ENCODE data around the gene TGFB1I1.
"Not testable (repeated sequence)": the region's sequence is repeated elsewhere in the genome, so short reads cannot be mapped to it uniquely, and the experiment has no call there.

The TGFB1I1 gene

GRCh38 chr16:31489298-31489564 is 17.3 kb downstream of the TGFB1I1 start:
- DNase-seq = no peak

GRCh38 chr16:31489616-31490584 is 17.9 kb downstream of the TGFB1I1 start:
- DNase-seq = no peak

DNA sequence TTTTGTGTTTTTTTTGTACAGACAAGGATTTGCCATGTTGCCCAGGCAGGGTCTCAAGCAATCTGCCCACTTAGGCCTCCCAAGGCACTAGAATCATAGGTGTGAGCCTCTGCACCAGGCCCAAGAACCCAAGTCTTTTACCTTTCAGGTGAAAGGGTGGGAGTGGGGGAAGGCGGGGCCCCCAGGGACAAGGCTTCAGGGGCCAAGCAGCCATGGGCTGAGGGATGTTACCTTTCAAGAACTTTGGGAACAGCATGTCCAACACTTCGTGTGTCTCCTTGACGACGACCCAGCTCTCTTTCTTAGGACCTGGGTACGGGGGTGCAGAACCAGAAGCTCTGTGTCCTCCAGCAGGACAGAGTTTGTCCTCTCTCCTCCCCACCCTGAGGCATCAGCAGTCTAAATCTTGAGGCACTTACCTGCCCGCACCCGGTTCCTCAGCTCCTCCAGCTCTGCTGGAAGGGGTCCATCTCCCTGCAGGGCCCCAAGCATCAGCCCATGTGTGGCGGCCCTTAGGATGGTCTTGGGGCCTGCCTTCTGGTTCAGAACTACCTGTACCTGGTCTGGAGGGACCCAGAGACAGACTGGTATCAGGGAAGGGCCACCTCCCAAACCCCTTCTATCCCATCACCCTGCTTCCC is 19.9 kb downstream of the TGFB1I1 start:
- DNase-seq = no peak

- DNase-seq = no peak
These were observed 21.7 kb downstream of the TGFB1I1 start for GRCh38 chr16:31493506-31494125.

DNA sequence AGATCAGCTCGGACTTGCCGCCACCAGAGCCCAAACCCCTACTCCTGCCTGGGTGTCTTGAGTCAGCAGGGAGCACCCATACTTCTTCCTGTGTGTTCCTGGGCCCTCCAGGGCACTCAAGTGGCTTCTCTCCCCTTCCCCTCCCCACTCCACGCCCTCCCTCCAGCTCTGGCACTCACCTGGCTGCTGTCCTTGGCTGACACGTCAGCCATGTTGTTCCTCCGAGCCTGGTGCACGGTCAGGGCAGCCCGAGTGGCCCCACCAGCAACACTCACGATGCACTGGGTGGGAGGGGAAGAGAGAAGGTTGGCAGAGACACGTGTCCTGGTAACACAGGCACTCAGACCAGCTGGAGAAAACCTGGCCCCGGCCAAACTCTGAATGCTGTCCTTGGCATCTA is 24.7 kb downstream of the TGFB1I1 start:
- no peak for DNase-seq

DNA sequence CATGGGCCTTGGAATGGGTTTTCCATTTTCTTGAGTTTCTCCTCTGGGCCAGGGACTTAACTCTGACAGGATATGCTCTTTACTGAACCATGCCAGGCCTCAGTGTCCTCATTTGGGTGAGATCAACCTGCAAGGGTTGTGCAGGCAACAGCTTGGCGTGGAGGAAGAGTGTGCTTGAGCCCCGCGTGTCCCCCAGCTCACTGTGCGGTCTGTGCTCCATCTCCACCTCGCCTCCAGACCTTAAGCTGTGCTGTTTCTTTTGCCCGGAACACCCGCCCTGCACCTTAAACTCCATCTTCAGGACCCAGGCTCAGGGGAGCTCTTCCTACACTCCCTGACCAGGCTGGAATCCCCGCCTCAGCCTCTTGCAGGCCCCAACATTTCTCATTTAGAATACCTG is 26.5 kb downstream of the TGFB1I1 start:
- DNase-seq = no peak

- no peak for DNase-seq
These were observed 28.0 kb downstream of the TGFB1I1 start for GRCh38 chr16:31499928-31500327.

GRCh38 chr16:31501226-31501965 is 29.4 kb downstream of the TGFB1I1 start:
- DNase-seq = no peak

DNA sequence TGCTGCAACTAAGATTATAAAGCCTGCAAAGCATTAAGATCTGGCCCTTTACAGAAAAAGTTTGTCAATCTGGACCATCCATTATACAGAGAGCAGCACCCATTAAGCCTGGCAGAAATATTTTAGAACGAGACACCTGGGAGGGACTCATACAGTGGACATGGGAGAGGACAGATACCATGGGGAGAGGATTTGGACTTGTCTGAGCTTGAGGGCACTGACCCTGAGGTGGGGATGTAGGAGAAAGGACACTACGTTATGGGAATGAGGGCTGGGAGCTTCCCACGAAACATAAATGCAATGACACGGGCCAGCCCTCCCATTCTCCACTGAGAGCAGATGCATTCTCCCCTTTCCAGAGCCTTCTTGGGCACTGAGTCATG is 30.0 kb downstream of the TGFB1I1 start:
- DNase-seq = no peak

DNA sequence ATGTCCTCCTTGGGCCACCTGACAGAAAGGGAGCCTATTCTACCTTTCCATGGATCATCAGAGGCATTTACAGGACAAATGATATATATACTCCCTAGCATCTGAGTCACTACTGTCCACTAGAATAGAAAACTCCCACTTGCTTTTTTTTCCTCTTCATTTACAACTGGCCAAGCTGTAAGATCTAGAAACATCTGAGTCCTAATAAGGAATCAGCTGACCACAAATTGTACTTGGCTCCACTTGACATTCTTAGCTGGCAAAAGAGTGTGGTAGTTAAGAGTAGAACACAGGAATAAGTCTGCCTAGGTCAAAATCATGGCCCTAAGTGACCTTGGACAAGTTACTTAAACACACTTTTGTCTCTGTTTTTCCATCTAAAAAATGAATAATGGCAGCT is 31.0 kb downstream of the TGFB1I1 start:
- DNase-seq = no peak

DNA sequence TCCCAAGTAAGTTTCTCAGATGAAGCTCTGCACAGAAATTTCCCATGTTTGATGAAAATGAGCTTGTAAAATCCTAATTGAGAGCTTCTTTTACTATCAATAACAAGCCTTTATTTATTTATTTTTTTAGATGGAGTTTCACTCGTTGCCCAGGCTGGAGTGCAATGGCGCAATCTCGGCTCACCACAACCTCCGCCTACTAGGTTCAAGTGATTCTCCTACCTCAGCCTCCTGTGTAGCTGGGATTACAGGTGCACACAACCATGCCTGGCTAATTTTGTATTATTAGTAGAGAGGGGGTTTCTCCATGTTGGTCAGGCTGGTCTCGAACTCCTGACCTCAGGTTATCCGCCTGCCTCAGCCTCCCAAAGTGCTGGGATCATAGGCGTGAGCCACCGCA is 31.6 kb downstream of the TGFB1I1 start:
- DNase-seq = not testable (repeated sequence)

- no peak for DNase-seq
These were observed 32.2 kb downstream of the TGFB1I1 start for GRCh38 chr16:31504159-31504558.

DNA sequence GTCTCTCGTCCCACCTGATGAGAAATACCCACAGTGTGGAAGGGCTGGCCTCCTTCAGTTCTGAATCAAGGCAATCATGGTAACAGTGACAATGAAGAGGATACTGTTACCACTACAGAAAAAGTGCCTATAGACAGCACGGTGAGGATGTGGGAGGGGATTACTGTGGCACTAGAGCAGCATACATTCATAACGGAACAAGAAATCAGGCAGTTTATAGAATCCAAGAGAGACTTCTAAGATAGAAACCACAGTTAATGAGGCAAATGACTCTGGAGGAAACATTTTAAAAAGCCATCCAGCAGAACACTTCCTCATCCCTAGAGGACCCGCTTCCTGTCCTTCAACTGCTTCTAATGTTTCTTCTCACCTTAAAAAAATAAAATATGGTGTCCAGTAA is 33.5 kb downstream of the TGFB1I1 start:
- no peak for DNase-seq

- DNase-seq = no peak
These were observed 35.6 kb downstream of the TGFB1I1 start for GRCh38 chr16:31507617-31507928.

GRCh38 chr16:31507929-31508705 is 36.2 kb downstream of the TGFB1I1 start, which contains the start of gene RUSF1:
RUSF1 (minus strand) TSS chr16:31508391; CDS start chr16:31508373, 18 bp downstream.
- peak; percentile 83 for DNase-seq

GRCh38 chr16:31508706-31509195 is 36.8 kb downstream of the TGFB1I1 start:
- DNase-seq = no peak

DNA sequence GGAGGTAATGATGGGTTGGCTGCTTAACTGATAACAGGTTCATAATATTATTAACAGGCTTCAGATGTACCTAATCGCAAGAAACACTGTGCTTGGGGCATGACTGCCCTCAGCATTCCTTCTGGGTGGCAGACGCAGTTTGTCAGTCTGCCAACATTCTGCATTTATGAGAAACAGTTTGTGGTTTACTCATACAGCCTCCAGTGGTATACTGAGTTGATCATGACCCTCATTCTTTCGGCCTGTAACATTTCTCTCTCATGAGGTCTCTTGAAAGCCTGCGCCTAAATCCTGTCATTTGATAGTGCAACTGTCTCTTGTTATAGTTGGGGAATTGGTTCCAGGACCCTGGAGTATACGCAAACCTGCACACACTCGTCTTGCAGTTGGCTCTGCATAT is 41.2 kb downstream of the TGFB1I1 start:
- DNase-seq = no peak

DNA sequence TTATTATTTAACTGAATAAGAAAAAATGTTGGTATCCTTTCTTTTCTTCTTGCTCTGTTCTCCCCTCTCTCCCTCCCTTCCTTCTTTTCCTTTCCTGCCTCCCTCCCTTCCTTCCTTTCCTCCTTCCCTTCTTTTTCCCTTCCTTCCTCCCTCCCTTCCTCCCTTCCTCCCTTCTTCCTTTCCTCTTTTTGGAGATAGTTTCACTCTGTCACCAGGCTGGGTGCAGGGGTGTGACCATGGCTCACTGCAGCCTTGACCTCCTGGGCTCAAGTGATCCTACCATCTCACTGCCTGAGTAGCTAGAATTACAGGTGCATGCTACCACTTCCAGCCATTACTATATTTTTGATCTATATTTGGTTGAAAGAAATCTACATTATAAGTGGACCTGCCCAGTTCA is 41.9 kb downstream of the TGFB1I1 start:
- no peak for DNase-seq

DNA sequence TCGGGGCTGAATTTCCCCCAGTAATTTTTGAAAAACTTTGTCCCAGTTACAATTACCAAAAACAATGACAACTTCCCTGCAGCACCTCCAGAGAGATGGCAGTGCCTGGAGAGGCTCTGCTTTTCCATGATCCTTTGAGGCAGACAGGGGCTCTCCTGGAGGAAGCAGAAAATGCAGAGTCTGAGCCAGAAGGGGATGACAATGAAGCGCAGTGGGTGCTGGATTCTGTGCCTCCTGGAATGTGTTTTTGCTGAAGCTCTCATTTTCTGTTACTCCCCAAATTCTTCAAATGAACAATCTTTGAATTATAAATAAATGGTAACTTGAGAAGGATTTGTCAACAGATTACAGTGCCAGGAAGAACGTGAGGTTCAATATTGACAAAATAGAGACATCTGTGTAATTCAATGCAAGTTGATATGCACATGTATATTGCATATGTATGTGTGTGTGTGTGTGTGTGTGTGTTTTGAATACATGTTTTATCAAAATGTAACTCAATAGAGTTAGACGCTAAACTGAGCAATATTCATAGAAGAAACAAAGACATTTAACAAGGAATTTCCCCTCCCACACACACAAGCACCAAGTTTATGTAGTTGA is 45.9 kb downstream of the TGFB1I1 start:
- DNase-seq = no peak

- DNase-seq = no peak
These were observed 47.9 kb downstream of the TGFB1I1 start for GRCh38 chr16:31519759-31520431.

- DNase-seq = no peak
These were observed 49.4 kb downstream of the TGFB1I1 start for GRCh38 chr16:31521368-31521767.
